NCI-H1092 (cell line): ENCODE data around the gene ARHGAP28.
"Not testable (repeated sequence)": the region's sequence is repeated elsewhere in the genome, so short reads cannot be mapped to it uniquely, and the experiment has no call there.

Source experiments
- DNase-seq: peaks from one replicate; lab custom pipeline; 2025; lab: John Stamatoyannopoulos, UW

The ARHGAP28 gene

DNA sequence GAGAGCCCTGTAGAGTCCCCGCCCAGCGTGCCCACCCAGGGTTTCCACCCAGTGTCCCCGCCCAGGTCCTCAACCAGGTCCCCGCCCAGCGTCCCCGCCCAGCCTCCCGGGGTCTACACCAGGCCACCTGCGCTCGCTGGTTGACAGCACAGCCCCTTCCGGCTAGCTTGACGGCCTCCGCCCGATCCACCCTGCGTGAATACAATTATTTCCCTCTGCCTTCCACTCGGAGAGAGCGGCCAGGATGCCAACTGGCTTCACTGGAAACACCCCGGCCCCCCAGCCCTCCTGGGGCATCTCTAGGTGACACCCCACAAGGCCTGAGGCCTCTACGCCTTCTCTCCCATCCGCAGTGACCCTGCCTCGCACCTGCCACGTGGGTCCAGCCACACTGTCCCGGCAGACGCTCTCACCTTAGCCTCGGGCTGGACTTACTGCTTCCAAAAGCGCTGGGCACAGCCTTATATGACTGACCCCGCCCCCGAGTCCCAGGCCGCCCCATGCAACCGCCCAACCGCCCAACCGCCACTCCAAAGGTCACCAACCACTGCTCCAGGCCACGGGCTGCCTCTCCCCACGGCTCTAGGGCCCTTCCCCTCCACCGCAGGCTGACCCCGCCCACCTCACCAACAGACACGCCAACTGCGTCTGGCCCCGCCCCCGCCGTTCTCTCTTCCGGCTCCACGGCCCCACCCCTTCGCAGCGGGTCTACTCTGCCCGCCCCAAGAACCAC lies 200.0 kb downstream of the ARHGAP28 start:
- DNase-seq = no peak

DNA sequence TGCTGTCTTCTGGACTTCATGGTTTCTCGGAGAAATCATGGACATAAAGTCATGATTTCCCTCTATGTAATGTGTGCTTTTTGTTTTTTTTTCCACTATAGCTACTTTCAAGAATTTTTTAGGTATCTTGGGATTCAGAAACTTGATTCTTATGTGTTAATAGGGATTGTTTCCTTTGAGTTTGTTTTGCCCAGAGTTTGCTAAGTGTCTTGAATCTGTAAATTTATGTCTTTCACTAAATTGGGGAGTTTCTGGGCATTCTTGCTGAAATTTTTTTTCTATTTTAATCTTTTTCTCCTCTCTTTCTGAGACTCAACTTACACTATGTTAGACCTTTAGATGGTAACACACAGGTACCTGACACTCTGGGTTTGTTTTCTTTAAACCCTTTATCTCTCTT lies 205.3 kb downstream of the ARHGAP28 start:
- DNase-seq = no peak

DNA sequence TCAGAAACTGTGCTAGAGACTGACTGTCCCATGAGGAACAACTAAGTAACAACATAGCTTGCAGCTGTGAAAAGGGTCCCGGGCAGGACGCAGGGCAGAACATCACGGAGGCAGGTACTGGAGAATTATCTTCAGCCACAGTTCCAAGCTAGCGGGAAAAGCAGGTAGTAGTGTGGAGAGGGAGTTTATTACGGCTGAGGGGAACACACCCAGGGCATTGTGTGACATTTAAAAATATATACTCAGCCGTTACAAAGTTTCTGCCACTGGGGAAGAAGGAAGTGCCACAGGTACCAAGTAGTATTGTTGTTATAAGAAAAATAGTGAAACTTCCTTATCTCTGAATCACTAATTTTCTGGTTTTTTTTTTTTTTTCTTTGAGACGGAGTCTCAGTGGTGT lies 208.5 kb downstream of the ARHGAP28 start:
- DNase-seq = no peak

DNA sequence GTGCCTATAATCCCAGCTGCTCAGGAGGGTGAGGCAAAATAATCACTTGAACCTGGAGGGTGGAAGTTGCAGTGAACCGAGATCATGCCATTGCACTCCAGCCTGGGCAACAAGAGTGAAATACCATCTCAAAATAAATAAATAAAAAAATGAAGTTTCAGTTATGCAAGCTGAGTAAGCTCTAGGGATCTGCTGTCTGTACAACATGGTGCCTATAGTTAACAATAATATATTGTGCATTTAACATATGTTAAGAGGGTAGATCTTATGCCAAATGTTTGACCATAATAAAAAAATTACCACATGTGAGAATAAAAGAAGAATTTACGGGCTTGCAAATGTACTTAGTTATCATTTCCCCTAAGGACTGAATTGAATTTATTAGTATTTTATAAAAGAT lies 208.9 kb downstream of the ARHGAP28 start:
- not testable (repeated sequence) for DNase-seq

DNA sequence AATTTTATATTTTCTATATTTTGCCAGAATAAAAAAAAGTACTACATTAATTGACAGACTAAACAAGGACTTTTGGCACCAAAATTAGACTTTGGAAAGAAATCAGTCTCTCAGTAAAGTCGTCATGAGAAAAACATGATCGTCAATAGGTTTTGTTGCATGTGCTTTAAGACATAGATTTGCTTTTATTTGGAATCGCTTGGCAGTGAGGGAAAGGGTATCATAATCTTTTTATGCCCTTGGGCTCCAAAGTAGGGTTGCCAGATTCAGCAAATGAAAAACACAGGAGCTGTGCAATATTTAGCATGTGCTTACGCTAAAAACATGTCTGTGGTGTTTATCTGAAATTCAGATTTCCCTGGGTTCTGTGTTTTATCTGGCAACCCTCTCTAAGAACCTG lies 210.5 kb downstream of the ARHGAP28 start:
- DNase-seq = no peak

DNA sequence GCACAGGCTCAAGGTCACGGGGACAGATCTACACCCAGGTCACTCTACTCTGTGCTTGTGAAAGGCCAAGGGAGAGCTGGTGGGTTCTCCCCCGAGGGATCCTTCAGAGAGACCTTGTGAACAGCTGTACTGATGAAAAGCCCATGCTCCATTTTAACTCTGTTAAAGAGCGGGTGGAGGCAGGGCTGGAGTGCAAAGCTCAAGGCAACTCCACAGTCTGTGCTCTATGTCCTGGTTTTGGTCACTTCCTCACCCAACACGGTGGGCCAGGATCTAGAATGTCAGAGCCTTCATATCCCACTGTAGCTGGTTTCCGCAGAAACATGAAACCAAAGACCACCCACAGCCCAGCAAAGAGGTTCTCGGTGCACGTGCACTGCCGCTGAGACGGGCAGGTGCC lies 210.9 kb downstream of the ARHGAP28 start:
- no peak for DNase-seq

DNA sequence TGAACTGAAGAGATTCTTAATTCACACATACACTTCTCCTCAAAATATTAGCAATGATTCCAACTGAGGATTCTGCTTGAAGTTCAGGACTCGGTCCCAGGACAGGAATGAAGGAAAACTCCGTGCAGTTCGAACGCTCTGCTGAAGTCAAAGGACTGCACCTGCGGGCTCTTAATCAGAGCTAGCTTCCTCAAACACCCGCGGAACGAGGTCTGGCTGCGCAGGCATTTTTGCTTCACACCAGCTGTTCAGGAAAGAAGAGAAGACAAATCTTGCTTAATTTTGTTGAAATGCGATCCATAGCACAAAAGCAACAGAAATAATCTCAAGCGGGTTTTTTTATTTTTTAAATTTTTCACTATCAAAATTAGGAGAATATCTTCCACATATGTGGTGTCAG lies 212.5 kb downstream of the ARHGAP28 start:
- DNase-seq = no peak

DNA sequence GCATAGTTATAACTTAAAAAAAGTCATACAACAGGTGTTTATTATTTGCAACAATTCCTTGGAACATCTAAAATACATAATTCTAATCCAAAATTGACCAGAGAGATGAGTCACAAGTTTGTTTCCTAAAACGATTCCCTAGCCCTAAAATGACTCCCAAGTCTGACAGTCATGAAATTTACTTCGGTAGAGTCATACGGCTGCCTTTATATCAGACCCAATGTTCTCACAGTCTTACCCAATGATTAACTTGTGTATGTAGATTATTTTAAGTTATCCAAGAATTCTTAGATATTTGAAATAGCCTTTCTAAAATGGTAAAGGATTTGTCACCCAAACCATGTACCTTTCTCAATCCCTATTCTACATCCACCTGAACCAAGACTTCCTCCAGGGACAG lies 213.2 kb downstream of the ARHGAP28 start:
- no peak for DNase-seq

DNA sequence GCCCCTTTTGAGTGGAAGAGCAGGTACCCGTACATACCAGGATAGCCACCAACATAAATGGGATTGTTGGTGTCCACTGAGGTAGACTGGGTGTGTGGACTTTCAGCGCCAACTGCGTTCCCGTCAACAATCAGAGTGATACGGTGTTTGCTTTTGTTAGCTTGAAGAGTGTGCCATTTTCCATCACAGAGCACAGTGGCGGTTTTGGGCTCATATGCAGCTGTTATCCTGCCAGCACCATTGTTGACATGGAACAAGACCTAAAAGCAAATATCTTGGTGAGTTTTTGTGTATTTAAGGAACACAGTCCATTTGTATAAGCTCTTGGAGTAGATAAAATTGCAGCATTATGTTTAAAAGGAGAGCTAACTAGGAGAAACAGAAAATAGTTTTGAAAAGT lies 213.6 kb downstream of the ARHGAP28 start:
- DNase-seq = no peak

DNA sequence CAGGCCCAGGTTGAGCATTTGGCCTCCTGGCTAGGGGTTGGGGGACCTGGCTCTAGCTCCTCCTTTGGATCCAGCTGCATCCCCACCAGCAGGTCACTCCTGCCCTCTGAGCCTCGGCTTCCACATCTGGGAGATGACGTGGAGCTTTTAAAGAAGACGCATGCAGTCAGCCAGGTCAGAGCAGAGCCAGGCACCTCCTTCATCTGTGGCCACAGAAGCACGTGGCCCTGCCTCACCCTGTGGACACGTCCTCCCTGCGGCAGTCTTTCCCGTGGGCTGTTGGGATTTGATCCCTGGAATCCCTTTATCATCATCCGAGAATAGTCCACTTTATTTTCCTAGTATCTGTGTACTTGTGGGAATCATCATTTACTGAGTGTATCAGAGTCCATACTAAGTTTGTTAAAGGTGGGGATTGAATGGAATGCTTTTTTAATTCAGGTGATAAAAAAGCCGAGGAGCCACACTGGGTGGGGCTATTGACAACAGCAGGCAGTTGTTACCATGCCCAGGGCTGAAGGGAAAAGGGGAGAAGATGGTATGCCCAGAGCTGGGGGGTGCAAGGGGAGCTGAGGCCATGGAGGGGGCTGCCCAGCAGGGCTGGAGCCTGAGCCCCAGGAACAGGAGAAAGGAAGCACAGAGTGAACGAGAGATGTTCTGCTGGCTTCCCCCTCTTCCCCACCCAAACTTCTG lies 218.0 kb downstream of the ARHGAP28 start:
- no peak for DNase-seq

DNA sequence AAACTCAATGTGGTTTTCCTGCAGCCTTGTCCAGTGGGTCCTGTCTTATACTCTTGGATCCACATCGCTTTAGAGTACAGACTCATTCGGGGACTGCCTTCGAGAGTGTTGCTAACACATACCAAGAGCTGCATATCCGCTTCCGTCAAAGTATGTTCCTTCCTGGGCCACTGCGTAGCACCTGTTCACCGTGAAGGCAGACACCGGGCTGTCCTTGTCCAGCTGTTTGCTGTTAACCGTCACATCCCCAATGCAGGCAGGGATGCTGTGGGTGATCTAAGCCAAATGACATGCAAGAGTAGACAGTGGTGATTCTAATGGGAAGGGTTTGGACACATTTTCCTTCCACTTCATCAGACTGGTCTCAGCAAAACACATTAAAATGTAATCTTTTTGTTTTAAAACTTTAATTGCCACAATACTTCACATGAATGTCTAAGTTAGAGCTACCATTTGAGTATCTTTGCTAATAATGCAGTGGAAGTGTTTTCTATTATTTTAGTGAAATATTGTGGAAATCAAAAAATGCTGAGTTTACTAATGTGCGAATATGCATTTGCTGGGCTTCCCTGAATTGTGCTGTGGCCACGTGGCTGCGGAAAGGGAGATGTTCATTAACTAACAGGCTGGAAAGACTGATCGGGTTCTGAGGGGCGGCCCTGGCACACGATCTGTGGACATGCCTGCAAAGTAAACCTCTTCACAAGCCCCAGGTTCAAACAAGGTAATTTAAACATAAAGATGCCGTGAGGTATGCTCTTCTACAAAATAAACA lies 219.0 kb downstream of the ARHGAP28 start:
- no peak for DNase-seq

DNA sequence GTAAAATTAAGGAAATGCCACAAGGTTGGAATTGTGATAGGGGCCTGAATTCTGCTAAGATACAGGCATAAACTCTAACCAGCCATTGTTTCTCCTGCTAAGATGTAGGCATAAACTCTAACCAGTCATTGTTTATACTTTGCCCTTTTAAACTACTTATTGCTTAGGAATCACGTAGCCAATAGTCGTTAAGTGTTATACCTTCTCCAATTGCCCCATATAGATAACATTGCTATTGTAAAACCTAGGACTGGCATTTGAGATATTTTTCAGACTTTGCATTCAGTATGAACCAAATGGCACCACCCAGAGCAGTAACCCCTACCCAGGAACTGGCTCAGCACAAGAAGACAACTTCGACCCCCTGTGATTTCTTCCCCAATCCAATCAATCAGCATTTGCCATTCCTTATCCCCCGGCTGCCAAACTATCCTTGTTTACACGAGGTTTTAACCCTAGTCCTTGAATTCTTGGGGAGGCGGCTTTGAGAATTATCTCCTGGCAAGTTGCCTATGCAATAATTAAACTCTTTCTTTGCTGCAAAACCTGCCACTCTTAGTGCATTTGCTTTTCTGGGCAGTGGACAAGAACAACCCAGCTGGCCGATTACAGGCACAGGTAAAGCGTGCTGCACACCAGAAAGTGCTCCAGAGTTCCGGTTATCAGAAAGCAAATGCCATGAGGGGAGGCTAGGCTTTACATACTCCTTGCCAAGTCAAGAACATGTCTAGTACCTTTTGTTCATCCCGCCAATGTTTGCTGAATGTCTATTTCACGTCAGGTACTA lies 220.5 kb downstream of the ARHGAP28 start:
- no peak for DNase-seq

DNA sequence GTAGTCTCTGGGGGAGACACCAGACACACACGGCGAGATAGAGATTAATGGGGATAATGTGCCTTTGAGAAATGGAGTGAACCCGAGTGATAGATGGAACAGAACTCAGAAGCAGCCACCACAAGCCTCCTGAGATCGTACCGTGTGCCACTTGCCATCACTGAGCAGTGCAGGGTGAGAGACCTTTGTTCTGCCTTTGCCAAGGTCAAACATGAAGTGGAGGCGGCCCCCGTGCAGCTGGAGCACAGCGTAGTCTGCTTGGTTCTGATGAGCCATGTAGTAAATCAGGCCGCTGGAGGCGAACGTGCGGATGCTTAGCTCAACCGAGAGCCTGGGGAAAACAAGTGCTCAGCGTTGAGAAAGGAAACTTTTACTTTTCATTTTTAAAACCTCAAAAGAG lies 221.1 kb downstream of the ARHGAP28 start:
- DNase-seq = no peak

DNA sequence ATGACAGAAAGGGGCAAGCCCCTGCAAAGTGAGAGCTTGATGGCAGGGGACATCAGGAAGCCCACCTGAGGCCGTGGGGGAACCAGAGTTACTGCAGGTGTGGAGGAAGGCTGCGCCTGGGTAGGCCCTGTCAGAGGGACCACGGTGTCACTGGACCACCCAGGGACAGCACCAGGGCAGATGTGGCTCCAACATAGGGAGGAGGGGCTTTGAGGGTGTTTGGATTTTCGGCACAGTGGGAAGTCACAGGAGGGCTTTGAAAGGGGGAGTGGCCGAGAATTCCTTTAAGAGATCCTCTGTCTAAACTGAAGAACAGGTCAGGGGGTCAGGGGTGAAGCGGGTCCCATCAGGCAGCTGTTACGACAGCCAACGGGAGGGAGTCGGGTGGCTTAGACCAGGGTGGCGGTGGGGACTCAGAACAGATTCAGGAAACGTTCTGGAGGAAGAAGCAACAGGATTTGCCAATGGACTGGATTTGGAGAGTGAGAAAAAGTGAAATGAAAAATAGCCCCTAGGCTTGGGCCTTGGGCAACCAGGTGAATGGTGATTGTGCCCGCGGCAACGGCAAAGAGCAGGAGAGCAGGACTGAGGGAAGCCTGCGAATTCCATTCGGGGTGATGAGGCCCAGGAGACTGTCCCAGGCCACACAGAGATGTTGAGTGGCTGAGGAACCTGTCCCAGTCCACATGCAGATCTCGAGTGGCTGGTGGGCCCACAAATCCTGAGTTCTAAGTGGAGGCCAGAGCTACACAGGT lies 222.0 kb downstream of the ARHGAP28 start:
- no peak for DNase-seq

DNA sequence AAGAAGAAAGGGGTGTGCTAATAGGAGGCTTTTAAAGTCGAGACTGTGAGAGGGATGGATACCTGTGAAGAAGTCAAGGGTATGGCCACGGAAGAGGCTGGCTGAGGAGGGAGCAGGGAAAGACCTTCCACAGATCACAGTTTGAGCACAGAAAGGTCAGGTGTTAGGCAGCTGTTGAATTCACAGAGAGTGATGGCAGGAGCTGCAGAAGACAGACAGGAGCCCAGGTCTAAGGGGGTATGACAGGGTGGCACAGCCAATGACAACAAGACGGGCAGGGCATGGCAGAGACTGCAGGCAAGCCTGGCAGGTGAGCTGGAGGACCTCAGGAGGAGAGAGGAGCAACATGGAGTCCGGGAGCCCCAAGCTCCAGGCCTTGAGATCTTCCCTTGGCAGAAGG lies 225.0 kb downstream of the ARHGAP28 start:
- DNase-seq = no peak

DNA sequence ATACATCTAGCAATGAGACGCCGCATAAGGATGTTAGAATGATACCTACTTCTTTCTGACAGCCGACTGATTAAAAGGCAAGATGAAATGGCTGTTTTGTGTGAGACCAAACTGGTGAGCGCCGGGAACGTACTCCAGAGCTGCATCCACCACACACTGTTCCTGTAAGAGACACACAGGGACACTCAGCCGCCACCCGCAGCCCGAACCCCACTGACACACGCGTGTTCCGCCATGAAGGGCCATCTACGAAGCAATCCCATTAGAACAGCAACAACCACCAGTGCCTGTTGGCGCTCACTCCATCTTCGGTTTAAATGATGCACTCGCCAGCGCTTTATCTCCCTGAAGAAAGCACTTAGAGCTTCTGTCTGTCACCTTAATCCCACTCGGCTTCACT lies 225.8 kb downstream of the ARHGAP28 start:
- no peak for DNase-seq

DNA sequence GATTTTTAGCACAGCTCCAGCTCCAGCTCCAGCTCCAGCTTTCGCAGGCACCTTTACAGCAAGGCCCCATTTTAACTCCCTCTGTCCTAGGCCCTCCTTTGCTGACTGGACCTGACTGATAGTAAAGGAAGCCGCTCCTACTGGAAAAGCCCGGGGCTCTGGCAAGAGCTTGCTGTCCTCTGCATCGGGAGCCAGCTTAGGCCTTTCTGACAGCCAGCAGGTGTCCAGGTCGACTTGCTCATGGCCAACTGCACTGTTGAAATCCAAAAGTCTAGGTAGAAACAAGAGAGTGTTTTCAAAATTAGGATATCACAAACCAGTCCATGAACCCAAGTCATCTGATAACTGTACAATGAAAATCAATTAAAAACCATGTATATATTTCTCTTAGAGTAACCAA lies 227.0 kb downstream of the ARHGAP28 start:
- DNase-seq = no peak

DNA sequence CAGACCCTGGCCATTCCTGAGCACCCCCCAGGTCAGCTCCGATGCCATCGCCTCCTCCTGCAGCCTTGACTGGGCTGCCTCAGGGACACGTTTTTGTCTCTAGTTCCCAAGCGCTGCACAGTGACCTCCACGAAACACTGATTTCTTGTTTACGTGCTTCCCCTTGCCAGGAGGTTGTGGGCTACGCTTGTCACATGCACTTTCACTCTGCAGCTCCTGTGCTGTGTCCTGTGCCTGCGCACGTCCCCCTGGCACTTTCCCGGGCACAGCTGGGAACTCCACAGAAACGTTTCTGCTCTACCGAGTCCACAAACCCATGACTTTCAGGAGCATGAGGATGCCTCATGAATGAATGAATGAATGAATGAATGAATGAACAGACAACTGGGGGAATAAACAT lies 227.5 kb downstream of the ARHGAP28 start:
- DNase-seq = no peak

DNA sequence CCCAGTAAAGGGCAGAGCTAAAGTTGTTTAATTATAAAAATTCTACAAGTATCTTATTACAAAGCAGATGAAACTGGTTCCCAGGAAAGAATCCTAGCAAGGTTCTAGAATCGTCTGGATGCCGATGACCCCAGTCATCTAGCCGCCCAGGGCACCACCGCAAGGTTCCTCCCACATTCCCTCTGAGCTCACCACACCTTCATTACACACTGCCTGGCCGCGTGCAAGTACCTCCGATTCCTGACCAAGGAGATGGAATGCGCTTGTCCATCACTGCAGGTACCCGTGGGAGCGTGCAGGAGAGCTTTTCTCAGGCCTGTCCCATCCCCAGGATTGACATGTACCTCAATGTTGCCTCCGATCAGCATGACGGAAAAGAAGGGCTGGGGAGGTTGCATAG lies 229.6 kb downstream of the ARHGAP28 start:
- no peak for DNase-seq

DNA sequence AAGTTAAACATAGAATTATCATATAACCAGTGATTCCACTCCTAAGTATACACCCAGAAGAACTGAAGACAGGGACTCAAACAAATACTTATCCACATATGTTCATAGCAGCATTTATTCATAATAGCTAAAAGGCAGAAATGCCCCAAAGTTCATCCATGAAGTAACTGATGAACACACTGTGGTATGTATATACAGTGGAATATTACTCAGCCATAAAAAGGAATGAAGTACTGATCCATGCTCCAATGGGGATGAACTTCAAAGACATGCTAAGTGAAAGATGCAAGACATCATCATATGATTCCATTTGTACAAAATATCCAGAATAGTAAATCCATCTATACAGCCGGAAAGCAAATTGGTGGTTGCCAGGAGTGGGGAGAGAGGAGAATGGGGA lies 230.6 kb downstream of the ARHGAP28 start:
- no peak for DNase-seq

DNA sequence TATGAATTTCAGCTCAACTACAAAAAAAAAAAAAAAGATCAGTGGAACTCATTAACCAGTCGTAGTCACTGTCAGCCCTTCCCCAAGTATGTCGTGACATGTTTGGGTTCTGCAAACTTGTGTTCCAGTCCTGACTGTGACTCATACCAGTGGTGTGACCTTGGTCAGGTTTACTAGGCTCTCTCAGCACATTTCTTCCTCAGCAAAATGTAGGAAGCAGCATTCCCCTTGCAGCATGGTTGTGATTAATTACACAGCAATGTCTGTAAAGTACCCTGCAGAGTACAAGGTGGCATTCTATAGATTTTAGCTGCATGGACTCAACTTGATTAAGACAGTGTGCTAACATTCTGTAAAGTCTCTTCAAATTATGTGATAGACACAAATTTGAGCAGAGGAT lies 231.1 kb downstream of the ARHGAP28 start:
- no peak for DNase-seq

DNA sequence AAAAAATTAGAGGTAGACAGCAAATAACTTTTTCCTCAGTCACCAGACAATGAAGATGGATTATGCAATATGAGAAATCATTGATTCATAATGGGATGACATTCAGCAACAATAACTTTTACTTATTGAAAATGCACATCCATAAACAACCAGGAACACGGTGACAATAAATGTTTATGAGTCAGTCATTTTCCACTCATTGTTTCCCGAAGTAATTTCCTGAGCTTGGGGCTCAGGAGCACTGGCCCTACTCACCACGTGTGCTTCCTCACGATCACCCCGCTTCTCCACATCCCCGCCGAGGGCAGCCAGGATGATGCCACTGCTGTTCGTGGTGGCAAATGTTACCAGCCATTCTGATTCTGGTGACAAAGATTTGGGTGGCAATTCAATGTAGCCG lies 231.8 kb downstream of the ARHGAP28 start:
- DNase-seq = no peak
